Measurements from ENCODE around the gene MRC2.

The MRC2 gene

DNA sequence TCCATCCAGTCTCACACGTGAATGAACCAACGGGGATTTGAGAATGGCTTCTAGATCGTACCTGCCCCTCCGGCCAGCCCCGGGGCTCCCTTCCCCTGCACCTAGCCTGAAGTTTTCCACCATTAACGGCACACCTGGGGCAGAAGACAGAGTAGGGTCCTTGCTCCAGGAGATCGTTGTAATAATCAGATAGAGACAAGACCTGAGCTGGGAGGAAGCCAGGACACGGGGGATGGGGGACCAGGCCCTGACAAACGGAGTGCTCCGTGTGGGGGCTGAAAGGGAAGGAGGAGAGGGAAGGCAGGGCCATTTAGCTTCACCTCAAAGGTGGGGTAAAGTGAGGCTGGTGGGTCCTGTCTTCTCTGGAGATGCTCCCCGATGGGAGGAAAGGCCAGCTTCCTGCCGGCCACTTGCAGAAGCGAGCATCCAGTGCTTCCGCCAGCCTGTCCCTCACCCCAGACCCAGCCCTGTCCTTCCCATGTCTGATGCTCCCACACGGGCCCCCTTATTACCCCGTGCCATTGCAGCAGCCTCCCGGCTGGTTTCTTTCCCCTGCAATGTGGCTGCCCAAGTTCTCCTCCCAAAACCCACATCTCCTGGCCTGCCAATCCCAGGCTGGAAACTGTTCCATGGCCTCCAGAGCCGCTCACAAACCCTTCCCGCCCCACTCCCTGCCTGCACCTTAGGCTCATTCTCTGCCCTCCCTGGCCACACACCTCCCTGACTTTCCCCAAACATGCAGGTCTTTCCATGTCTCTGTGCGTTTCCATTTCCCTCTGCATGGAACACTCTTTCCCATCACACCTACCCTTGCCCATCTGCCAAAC is 79.3 kb downstream of the MRC2 start:
- no peak for FAIRE-seq

DNA sequence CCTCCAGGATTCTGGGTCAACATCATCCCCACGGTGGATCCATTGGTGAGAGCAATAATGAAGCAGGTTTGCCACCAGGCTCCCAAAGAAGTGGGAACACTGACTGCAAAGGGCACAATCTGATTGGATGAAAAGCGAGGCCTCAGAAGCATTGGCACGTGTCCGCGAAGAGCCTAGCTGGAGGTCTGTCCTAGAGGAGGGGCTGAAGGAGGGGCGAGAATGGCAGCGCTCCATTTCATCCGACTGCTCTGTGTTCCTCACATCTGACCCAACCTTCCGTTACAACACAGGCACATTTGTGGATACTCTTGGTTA is 79.9 kb downstream of the MRC2 start:
- no peak for DNase-seq (ENCODE audit: insufficient read length, low spot score)
- FAIRE-seq: no peak
- TF ChIP-seq PAX5 (IDR thresholded peaks at IDR 0.05; ENCODE audit: insufficient read depth, low read length, severe bottlenecking) (no peak), TAF1 (IDR thresholded peaks at IDR 0.05; ENCODE audit: low read depth, low read length) (no peak), POU2F2 (IDR thresholded peaks at IDR 0.05; ENCODE audit: low read depth, low read length) (no peak), POLR2AphosphoS5 (IDR thresholded peaks at IDR 0.05; ENCODE audit: low read depth, low read length) (no peak)

More for the DNA sequence above, 79.3 kb downstream of the MRC2 start:
- TF ChIP-seq SPI1 (IDR thresholded peaks at IDR 0.05; ENCODE audit: low read depth, low read length) (no peak), POU2F2 (IDR thresholded peaks at IDR 0.05; ENCODE audit: low read depth, low read length) (no peak)
- no peak for DNase-seq (ENCODE audit: insufficient read length, low spot score)

DNA sequence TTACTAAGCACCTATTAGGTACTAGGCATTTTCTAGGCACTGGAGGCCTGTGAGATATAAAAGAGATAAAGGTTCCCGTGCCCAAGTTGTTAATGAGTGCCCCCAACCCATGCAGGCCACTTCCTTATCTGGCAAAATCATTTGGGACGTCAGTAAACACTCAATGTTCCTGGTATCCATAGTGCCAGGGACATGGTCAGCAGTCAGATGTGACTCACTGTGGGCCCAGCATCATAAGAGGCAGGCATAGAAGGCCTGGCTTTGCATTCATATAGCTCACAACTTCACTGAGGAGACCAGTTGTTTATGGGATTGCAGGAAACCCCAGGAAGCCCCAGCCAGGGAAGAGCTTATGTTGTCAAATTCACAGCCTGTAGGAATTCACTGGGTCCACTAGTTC is 81.1 kb downstream of the MRC2 start:
- no peak for FAIRE-seq
- TF ChIP-seq TAF1 (IDR thresholded peaks at IDR 0.05; ENCODE audit: low read depth, low read length) (no peak), POU2F2 (IDR thresholded peaks at IDR 0.05; ENCODE audit: low read depth, low read length) (no peak), POLR2AphosphoS5 (IDR thresholded peaks at IDR 0.05; ENCODE audit: low read depth, low read length) (no peak), SPI1 (IDR thresholded peaks at IDR 0.05; ENCODE audit: low read depth, low read length) (no peak), PAX5 (IDR thresholded peaks at IDR 0.05; ENCODE audit: insufficient read depth, low read length, severe bottlenecking) (no peak), POLR2A (IDR thresholded peaks at IDR 0.05; ENCODE audit: low read depth, low read length) (no peak)
- DNase-seq (ENCODE audit: insufficient read length, low spot score): no peak

DNA sequence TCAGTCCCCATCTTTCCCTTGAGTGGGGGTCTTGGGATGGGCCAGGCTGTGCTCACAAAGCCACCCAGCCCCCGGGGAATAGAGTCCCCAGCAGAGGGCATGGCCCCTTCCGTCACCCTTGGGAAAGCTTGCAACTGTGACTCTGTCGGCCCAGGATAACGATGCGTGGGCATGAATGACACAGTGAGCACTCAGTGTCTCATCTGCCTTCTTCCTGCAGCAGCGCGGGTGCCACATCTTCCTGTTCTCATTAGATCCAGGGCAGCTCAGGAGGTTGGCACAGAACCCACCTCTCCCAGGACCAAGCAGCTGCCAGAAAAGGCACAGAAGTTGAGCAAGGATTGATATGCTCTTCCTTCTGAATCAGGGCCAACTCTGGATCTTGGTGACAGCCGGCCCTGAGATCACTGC is 84.7 kb downstream of the MRC2 start:
- DNase-seq (ENCODE audit: insufficient read length, low spot score): no peak
- no peak for FAIRE-seq

DNA sequence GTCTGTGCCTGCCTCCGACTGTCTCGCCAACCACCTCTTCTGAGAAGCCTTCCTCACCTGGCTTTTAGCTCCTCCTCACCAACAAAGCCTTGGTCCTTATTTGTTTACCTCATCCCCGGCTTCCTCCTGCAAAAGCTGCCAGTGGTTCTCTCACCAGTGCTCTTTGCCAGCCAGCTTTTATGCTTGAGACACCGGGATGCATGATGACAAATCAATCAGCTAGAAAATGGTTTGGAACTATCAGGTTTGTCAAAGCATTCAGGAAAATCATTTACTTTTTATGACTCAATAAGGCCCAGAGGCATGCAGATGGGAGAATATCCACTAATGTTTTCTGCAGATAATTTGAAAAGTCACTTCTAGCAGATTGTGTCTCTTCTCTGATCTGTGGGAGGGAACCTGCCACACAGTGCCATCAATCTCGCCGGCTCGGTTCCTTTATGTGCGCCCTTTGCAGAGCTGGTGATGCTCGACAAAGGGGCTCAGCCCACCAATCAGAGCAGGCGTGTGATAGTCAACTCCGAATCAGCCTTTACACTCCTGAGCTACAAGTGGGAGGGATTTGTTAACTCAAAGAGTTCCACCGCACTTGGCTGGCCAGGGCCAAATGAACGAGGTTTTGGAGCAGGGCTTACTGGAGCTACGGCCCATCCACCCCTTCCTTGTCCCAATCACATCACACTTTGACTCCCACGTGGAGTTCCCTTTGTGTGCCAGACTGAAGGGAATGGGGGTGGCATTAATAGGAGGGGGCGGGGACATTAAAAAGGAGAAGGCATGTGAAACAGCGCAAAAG is 85.8 kb downstream of the MRC2 start:
- DNase-seq (ENCODE audit: insufficient read length, low spot score): no peak
- FAIRE-seq: no peak
- TF ChIP-seq POLR2A (IDR thresholded peaks at IDR 0.05; ENCODE audit: low read depth, low read length): no peak
- no peak for TF ChIP-seq TAF1 (IDR thresholded peaks at IDR 0.05; ENCODE audit: low read depth, low read length)

More for the DNA sequence above, 84.7 kb downstream of the MRC2 start:
- no peak for TF ChIP-seq POLR2AphosphoS5 (IDR thresholded peaks at IDR 0.05; ENCODE audit: low read depth, low read length)
- no peak for TF ChIP-seq POU2F2 (IDR thresholded peaks at IDR 0.05; ENCODE audit: low read depth, low read length)
- no peak for TF ChIP-seq SPI1 (IDR thresholded peaks at IDR 0.05; ENCODE audit: low read depth, low read length)
- no peak for TF ChIP-seq PAX5 (IDR thresholded peaks at IDR 0.05; ENCODE audit: insufficient read depth, low read length, severe bottlenecking)
- no peak for TF ChIP-seq TAF1 (IDR thresholded peaks at IDR 0.05; ENCODE audit: low read depth, low read length)
- TF ChIP-seq POLR2A (IDR thresholded peaks at IDR 0.05; ENCODE audit: low read depth, low read length): no peak

DNA sequence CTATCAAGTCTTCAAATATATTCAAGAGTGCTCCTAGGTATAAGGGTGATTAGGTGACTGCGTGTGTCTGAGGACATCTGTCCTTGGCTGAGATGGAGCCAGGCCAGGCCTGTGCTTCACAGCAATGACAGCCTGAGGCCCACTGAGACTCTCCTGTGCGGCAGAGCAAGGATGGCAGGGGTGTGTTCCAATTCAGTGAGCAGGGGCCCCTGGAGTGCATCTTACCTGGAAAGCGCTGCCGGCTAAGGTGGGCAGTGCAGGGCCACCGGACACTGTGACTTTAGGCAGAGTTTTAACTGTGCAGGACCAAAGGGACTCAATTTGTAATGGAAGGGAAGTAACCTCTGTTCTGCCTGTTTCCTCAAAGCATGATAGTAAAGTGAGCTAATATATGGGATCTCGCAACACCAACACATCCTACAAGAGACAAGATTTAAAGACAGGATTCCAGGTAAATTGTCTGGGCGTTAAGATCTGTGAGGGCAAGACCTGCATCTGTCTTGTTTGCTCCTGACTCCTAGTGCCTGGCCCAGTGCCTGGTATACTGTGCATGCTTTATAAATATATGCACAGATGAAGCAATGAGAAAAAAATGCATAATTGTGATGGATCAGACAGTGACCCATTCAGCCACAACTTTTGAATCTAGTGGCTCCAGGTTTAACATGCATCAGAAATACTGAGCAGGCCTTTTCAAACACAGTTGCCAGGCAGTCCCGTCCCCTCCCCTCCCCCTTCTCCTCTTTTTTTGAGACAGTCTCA is 86.7 kb downstream of the MRC2 start:
- TF ChIP-seq POU2F2 (IDR thresholded peaks at IDR 0.05; ENCODE audit: low read depth, low read length) (no peak), PAX5 (IDR thresholded peaks at IDR 0.05; ENCODE audit: insufficient read depth, low read length, severe bottlenecking) (no peak)
- no peak for FAIRE-seq

GRCh38 chr17:62715882-62716390 is 88.5 kb downstream of the MRC2 start:
- DNase-seq (ENCODE audit: insufficient read length, low spot score) (no peak), FAIRE-seq (no peak)
- no peak for TF ChIP-seq SPI1 (IDR thresholded peaks at IDR 0.05; ENCODE audit: low read depth, low read length)
- TF ChIP-seq PAX5 (IDR thresholded peaks at IDR 0.05; ENCODE audit: insufficient read depth, low read length, severe bottlenecking): no peak
- no peak for TF ChIP-seq POU2F2 (IDR thresholded peaks at IDR 0.05; ENCODE audit: low read depth, low read length)
- TF ChIP-seq POLR2AphosphoS5 (IDR thresholded peaks at IDR 0.05; ENCODE audit: low read depth, low read length): no peak
- TF ChIP-seq TAF1 (IDR thresholded peaks at IDR 0.05; ENCODE audit: low read depth, low read length): no peak
- TF ChIP-seq POLR2A (IDR thresholded peaks at IDR 0.05; ENCODE audit: low read depth, low read length): no peak

More for the DNA sequence above, 86.7 kb downstream of the MRC2 start:
- DNase-seq (ENCODE audit: insufficient read length, low spot score): no peak

- FAIRE-seq: no peak
- no peak for TF ChIP-seq SPI1 (IDR thresholded peaks at IDR 0.05; ENCODE audit: low read depth, low read length)
- no peak for TF ChIP-seq POLR2AphosphoS5 (IDR thresholded peaks at IDR 0.05; ENCODE audit: low read depth, low read length)
- no peak for TF ChIP-seq TAF1 (IDR thresholded peaks at IDR 0.05; ENCODE audit: low read depth, low read length)
- TF ChIP-seq POU2F2 (IDR thresholded peaks at IDR 0.05; ENCODE audit: low read depth, low read length): no peak
- no peak for TF ChIP-seq PAX5 (IDR thresholded peaks at IDR 0.05; ENCODE audit: insufficient read depth, low read length, severe bottlenecking)
- TF ChIP-seq POLR2A (IDR thresholded peaks at IDR 0.05; ENCODE audit: low read depth, low read length): no peak
- no peak for DNase-seq (ENCODE audit: insufficient read length, low spot score)
Measured at GRCh38 chr17:62716834-62717588, 89.5 kb downstream of the MRC2 start.

- DNase-seq (ENCODE audit: insufficient read length, low spot score) (no peak), FAIRE-seq (no peak)
- TF ChIP-seq SPI1 (IDR thresholded peaks at IDR 0.05; ENCODE audit: low read depth, low read length) (no peak), TAF1 (IDR thresholded peaks at IDR 0.05; ENCODE audit: low read depth, low read length) (no peak), POU2F2 (IDR thresholded peaks at IDR 0.05; ENCODE audit: low read depth, low read length) (no peak), POLR2A (IDR thresholded peaks at IDR 0.05; ENCODE audit: low read depth, low read length) (no peak), POLR2AphosphoS5 (IDR thresholded peaks at IDR 0.05; ENCODE audit: low read depth, low read length) (no peak), PAX5 (IDR thresholded peaks at IDR 0.05; ENCODE audit: insufficient read depth, low read length, severe bottlenecking) (no peak)
Measured at GRCh38 chr17:62717589-62717855, 90.1 kb downstream of the MRC2 start.

Measured in GM12891 (cell line).